Cardiac septum (tissue), 1 donor: ENCODE data around the gene MT1E. TPM values are rescaled to one million over a fixed set of nuclear protein-coding genes. Genes with fewer than 3 reads are reported as not detected.
A peak's percentile ranks its signal among the peaks of the same experiment; 100 is the strongest.

Experiments used
- DNase-seq: peaks from one replicate; pipeline ENCODE4 v3.0.0-alpha.2; 2020; ENCODE audit warnings: low spot score
- intact Hi-C: fragments of 100-400 bp; cut with DNase I; formaldehyde crosslinking; loops from one replicate; pipeline ENCODE4 v1.14.0; 2022
- total RNA-seq: library from RNA; stranded (reverse); fragmentation: NEBNext Ultra II Directional; extraction: Animal tissue kit (Norgen Biotek cat#: 25700); gene quantifications from one replicate; pipeline ENCODE4 v1.2.1, GENCODE V29; 2021
- donor health status: DM: no; HTN: no; CAD: no.

MT1E gene
- total RNA-seq, 1 donor from 2014 or later, result 36.1 TPM

- intact Hi-C loops, result loop anchor here (5.0 kb wide), 1 partner anchor 84 kb away; the partner anchor contains the start of gene BBS2
- DNase-seq, result no peak
Measured at GRCh38 chr16:56606071-56606475, 19.5 kb upstream of the MT1E start.

- DNase-seq, result no peak
- intact Hi-C loops, result loop anchor here (5.0 kb wide), 1 partner anchor 84 kb away; the partner anchor contains the start of gene BBS2
Measured at GRCh38 chr16:56606476-56607108, 19.0 kb upstream of the MT1E start.

GRCh38 chr16:56607109-56607618 lies 18.4 kb upstream of the MT1E start:
- intact Hi-C loops, result loop anchor here (5.0 kb wide), 1 partner anchor 85 kb away; the partner anchor contains the start of gene BBS2

GRCh38 chr16:56607675-56608042 lies 17.9 kb upstream of the MT1E start:
- DNase-seq, result no peak
- intact Hi-C loops, result loop anchor here (2.0 to 5.0 kb wide), 2 partner anchors 75 to 85 kb away; partner anchors contain the start of genes BBS2 and MT1X

More at GRCh38 chr16:56607109-56607618, 18.4 kb upstream of the MT1E start:
- DNase-seq, result peak; percentile 84

- intact Hi-C loops, result loop anchor here (2.0 to 5.0 kb wide), 2 partner anchors 75 to 86 kb away; partner anchors contain the start of genes BBS2 and MT1X
- peak; percentile 97 for DNase-seq
Measured at GRCh38 chr16:56608043-56608875, 17.3 kb upstream of the MT1E start, which contains the start of gene MT2A. Gene MT2A, plus strand, starts transcription at chr16:56608584. Its CDS starts 72 bp downstream, at chr16:56608656.

- DNase-seq, result no peak
- intact Hi-C loops, result loop anchor here (2.0 to 5.0 kb wide), 2 partner anchors 74 to 87 kb away; partner anchors contain the start of genes BBS2 and MT1X
Measured at GRCh38 chr16:56608876-56609462, 16.6 kb upstream of the MT1E start.

- DNase-seq, result no peak
- intact Hi-C loops, result loop anchor here (2.0 to 5.0 kb wide), 2 partner anchors 73 to 87 kb away; partner anchors contain the start of genes BBS2 and MT1X
Measured at GRCh38 chr16:56609463-56609921, 16.1 kb upstream of the MT1E start.

GRCh38 chr16:56610017-56610608 lies 15.5 kb upstream of the MT1E start:
- intact Hi-C loops, result loop anchor here (1.0 kb wide), 1 partner anchor 16 kb away; no protein-coding TSS in a partner anchor
- no peak for DNase-seq

GRCh38 chr16:56610609-56611111 lies 14.9 kb upstream of the MT1E start:
- DNase-seq, result no peak
- intact Hi-C loops, result loop anchor here (1.0 kb wide), 1 partner anchor 16 kb away; no protein-coding TSS in a partner anchor

- DNase-seq, result no peak
- intact Hi-C loops, result no loop called here
Measured at GRCh38 chr16:56611281-56611833, 14.2 kb upstream of the MT1E start.

GRCh38 chr16:56613706-56614105 lies 11.9 kb upstream of the MT1E start:
- intact Hi-C loops, result no loop called here
- no peak for DNase-seq

GRCh38 chr16:56614549-56614991 lies 11.0 kb upstream of the MT1E start:
- intact Hi-C loops, result no loop called here

GRCh38 chr16:56615353-56615752 lies 10.2 kb upstream of the MT1E start:
- no peak for DNase-seq
- intact Hi-C loops, result no loop called here

More at GRCh38 chr16:56614549-56614991, 11.0 kb upstream of the MT1E start:
- no peak for DNase-seq

- intact Hi-C loops, result no loop called here
- no peak for DNase-seq
Measured at GRCh38 chr16:56616608-56617211, 8.9 kb upstream of the MT1E start.

GRCh38 chr16:56617212-56618085 lies 8.1 kb upstream of the MT1E start:
- intact Hi-C loops, result no loop called here
- DNase-seq, result peak; percentile 87

- intact Hi-C loops, result no loop called here
- no peak for DNase-seq
Measured at GRCh38 chr16:56618138-56618537, 7.4 kb upstream of the MT1E start.

- intact Hi-C loops, result no loop called here
- no peak for DNase-seq
Measured at GRCh38 chr16:56620339-56620897, 5.2 kb upstream of the MT1E start.
